ENCODE measurements around the gene COL15A1. TPM values are rescaled to one million over a fixed set of nuclear protein-coding genes. Genes with fewer than 3 reads are reported as not detected.

The COL15A1 gene
- total RNA-seq, 1 experiment from 2014 or later: 0.22 TPM

DNA sequence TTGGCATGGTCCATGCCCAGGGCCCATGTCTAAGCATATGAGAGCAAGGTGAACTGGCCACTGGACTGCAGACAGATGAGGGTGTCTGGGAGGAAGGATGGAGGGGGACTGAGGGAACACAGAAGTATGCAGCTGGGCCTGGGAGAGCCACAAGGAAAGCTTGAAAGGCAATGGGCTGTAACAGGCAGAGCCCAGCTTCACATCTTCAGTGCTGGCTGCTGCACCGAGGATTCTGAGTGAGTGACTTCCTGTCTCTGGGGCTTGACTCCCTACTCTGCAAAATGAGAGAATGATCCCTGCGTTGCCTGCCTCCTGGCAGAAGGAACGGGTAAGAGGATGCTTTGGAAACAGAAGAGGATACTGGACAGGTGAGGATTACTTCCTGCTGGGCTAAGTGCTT is 29.0 kb downstream of the COL15A1 start:
- ChIA-PET POLR2A (no interaction called here), CTCF (no interaction called here)
- TF ChIP-seq RORB (CRISPR knock-in tag; IDR thresholded peaks at IDR 0.05) (no peak), NFE2L1 (CRISPR knock-in tag; IDR thresholded peaks at IDR 0.05) (no peak), JAZF1 (CRISPR knock-in tag; IDR thresholded peaks at IDR 0.05) (no peak), IRF2 (CRISPR knock-in tag; IDR thresholded peaks at IDR 0.05; ENCODE audit: borderline replicate concordance, low read depth) (no peak), GTF2I (CRISPR knock-in tag; conservative IDR thresholded peaks at IDR 0.05) (no peak), KAT7 (CRISPR knock-in tag; IDR thresholded peaks at IDR 0.05; ENCODE audit: borderline replicate concordance) (no peak)
- DNase-seq (ENCODE audit: low spot score) (no peak), ATAC-seq (no peak)
- Mint-ChIP-seq H3K9me3 (no peaks in the 10 kb centered on the region), H3K27ac (no peak overlapping the region), H3K4me3 (no peak overlapping the region), H3K36me3 (no peaks in the 10 kb centered on the region), H3K27me3 (ENCODE audit: low read depth) (peaks cover 32% of the 10 kb centered on the region), H3K4me1 (peaks cover 44% of the 10 kb centered on the region)

DNA sequence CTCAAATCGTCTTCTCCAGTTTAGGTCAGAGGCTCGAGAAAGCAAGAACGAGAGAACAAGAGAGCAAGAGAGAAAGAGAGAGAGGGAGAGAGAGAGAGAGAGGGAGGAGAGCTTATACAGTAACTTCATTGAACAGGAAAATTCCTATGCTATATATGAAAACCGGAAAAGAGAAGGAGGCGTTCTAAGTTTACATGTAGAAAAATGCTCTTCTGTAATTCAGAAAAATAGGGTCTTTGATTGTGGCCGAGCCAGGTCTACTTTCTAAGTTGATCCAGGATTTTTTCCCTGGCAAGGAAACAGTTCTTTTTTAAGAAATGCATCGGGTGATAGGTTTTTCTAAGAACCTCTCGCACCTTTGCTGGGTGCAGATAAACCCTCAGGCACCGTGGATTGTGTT is 29.5 kb downstream of the COL15A1 start:
- TF ChIP-seq RELA (CRISPR knock-in tag; IDR thresholded peaks at IDR 0.05; ENCODE audit: borderline replicate concordance) (no peak), IRF2 (CRISPR knock-in tag; IDR thresholded peaks at IDR 0.05; ENCODE audit: borderline replicate concordance, low read depth) (no peak), SMAD4 (CRISPR knock-in tag; IDR thresholded peaks at IDR 0.05) (no peak), ZNF138 (CRISPR knock-in tag; conservative IDR thresholded peaks at IDR 0.05) (no peak), CREM (CRISPR knock-in tag; IDR thresholded peaks at IDR 0.05) (no peak), FOXP1 (CRISPR knock-in tag; IDR thresholded peaks at IDR 0.05; ENCODE audit: borderline replicate concordance) (no peak), GABPB1 (CRISPR knock-in tag; IDR thresholded peaks at IDR 0.05) (no peak), HMGA2 (CRISPR knock-in tag; IDR thresholded peaks at IDR 0.05) (no peak)
- TF ChIP-seq, protein P1, sequence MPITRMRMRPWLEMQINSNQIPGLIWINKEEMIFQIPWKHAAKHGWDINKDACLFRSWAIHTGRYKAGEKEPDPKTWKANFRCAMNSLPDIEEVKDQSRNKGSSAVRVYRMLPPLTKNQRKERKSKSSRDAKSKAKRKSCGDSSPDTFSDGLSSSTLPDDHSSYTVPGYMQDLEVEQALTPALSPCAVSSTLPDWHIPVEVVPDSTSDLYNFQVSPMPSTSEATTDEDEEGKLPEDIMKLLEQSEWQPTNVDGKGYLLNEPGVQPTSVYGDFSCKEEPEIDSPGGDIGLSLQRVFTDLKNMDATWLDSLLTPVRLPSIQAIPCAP (CRISPR knock-in tag; IDR thresholded peaks at IDR 0.05): no peak
- TF ChIP-seq, protein P2, sequence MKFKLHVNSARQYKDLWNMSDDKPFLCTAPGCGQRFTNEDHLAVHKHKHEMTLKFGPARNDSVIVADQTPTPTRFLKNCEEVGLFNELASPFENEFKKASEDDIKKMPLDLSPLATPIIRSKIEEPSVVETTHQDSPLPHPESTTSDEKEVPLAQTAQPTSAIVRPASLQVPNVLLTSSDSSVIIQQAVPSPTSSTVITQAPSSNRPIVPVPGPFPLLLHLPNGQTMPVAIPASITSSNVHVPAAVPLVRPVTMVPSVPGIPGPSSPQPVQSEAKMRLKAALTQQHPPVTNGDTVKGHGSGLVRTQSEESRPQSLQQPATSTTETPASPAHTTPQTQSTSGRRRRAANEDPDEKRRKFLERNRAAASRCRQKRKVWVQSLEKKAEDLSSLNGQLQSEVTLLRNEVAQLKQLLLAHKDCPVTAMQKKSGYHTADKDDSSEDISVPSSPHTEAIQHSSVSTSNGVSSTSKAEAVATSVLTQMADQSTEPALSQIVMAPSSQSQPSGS (CRISPR knock-in tag; IDR thresholded peaks at IDR 0.05; ENCODE audit: borderline replicate concordance, low read depth): no peak
- TF ChIP-seq, protein P3, sequence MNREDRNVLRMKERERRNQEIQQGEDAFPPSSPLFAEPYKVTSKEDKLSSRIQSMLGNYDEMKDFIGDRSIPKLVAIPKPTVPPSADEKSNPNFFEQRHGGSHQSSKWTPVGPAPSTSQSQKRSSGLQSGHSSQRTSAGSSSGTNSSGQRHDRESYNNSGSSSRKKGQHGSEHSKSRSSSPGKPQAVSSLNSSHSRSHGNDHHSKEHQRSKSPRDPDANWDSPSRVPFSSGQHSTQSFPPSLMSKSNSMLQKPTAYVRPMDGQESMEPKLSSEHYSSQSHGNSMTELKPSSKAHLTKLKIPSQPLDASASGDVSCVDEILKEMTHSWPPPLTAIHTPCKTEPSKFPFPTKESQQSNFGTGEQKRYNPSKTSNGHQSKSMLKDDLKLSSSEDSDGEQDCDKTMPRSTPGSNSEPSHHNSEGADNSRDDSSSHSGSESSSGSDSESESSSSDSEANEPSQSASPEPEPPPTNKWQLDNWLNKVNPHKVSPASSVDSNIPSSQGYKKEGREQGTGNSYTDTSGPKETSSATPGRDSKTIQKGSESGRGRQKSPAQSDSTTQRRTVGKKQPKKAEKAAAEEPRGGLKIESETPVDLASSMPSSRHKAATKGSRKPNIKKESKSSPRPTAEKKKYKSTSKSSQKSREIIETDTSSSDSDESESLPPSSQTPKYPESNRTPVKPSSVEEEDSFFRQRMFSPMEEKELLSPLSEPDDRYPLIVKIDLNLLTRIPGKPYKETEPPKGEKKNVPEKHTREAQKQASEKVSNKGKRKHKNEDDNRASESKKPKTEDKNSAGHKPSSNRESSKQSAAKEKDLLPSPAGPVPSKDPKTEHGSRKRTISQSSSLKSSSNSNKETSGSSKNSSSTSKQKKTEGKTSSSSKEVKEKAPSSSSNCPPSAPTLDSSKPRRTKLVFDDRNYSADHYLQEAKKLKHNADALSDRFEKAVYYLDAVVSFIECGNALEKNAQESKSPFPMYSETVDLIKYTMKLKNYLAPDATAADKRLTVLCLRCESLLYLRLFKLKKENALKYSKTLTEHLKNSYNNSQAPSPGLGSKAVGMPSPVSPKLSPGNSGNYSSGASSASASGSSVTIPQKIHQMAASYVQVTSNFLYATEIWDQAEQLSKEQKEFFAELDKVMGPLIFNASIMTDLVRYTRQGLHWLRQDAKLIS (CRISPR knock-in tag; IDR thresholded peaks at IDR 0.05; ENCODE audit: borderline replicate concordance): no peak
- TF ChIP-seq, protein P4, sequence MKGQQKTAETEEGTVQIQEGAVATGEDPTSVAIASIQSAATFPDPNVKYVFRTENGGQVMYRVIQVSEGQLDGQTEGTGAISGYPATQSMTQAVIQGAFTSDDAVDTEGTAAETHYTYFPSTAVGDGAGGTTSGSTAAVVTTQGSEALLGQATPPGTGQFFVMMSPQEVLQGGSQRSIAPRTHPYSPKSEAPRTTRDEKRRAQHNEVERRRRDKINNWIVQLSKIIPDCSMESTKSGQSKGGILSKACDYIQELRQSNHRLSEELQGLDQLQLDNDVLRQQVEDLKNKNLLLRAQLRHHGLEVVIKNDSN (CRISPR knock-in tag; IDR thresholded peaks at IDR 0.05): no peak
- Mint-ChIP-seq H3K27me3 (ENCODE audit: low read depth) (peaks cover 33% of the 10 kb centered on the region), H3K27ac (no peak overlapping the region), H3K36me3 (no peaks in the 10 kb centered on the region), H3K9me3 (no peaks in the 10 kb centered on the region), H3K4me1 (peaks cover 49% of the 10 kb centered on the region), H3K4me3 (no peak overlapping the region)
- ATAC-seq (no peak), DNase-seq (ENCODE audit: low spot score) (no peak)
- CTCF ChIA-PET: interaction anchor here (2.4 kb wide), 1 partner anchor 25 kb away, joined by 26 read pairs; no protein-coding TSS in a partner anchor
- POLR2A ChIA-PET: no interaction called here

- DNase-seq (ENCODE audit: low spot score) (no peak), ATAC-seq (no peak)
- Mint-ChIP-seq H3K36me3 (no peaks in the 10 kb centered on the region), H3K4me3 (no peak overlapping the region), H3K9me3 (no peaks in the 10 kb centered on the region), H3K27ac (peak overlapping the region; percentile 14; the same call in 1 of the 2 replicates), H3K27me3 (ENCODE audit: low read depth) (peaks cover 33% of the 10 kb centered on the region), H3K4me1 (peaks cover 50% of the 10 kb centered on the region)
- POLR2A ChIA-PET: no interaction called here
- CTCF ChIA-PET: interaction anchor here (2.4 kb wide), 1 partner anchor 25 kb away, joined by 26 read pairs; no protein-coding TSS in a partner anchor
- no peak for TF ChIP-seq NR1H2 (CRISPR knock-in tag; IDR thresholded peaks at IDR 0.05)
- TF ChIP-seq, protein P5, sequence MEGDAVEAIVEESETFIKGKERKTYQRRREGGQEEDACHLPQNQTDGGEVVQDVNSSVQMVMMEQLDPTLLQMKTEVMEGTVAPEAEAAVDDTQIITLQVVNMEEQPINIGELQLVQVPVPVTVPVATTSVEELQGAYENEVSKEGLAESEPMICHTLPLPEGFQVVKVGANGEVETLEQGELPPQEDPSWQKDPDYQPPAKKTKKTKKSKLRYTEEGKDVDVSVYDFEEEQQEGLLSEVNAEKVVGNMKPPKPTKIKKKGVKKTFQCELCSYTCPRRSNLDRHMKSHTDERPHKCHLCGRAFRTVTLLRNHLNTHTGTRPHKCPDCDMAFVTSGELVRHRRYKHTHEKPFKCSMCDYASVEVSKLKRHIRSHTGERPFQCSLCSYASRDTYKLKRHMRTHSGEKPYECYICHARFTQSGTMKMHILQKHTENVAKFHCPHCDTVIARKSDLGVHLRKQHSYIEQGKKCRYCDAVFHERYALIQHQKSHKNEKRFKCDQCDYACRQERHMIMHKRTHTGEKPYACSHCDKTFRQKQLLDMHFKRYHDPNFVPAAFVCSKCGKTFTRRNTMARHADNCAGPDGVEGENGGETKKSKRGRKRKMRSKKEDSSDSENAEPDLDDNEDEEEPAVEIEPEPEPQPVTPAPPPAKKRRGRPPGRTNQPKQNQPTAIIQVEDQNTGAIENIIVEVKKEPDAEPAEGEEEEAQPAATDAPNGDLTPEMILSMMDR (IDR thresholded peaks at IDR 0.05): no peak
- no peak for TF ChIP-seq SMAD4 (CRISPR knock-in tag; IDR thresholded peaks at IDR 0.05)
- no peak for TF ChIP-seq JAZF1 (CRISPR knock-in tag; IDR thresholded peaks at IDR 0.05)
- TF ChIP-seq CREB1 (CRISPR knock-in tag; IDR thresholded peaks at IDR 0.05): no peak
- no peak for TF ChIP-seq NFATC4 (CRISPR knock-in tag; IDR thresholded peaks at IDR 0.05)
- TF ChIP-seq TCF7 (CRISPR knock-in tag; IDR thresholded peaks at IDR 0.05; ENCODE audit: low read depth): no peak
- TF ChIP-seq GTF2I (CRISPR knock-in tag; conservative IDR thresholded peaks at IDR 0.05): no peak
- TF ChIP-seq MYBL2 (CRISPR knock-in tag; IDR thresholded peaks at IDR 0.05): no peak
- TF ChIP-seq, protein P4 (CRISPR knock-in tag; IDR thresholded peaks at IDR 0.05): no peak
- no peak for TF ChIP-seq ZNF317 (CRISPR knock-in tag; IDR thresholded peaks at IDR 0.05; ENCODE audit: borderline replicate concordance, low read depth)
- TF ChIP-seq TP53 (CRISPR knock-in tag; IDR thresholded peaks at IDR 0.05): no peak
These were observed 29.9 kb downstream of the COL15A1 start for GRCh38 chr9:98973576-98973975.

All from WTC11 (cell line).